WI38 (cell line): ENCODE measurements around the gene ANKRD2.

ENCODE experiments used
- H3K4me3 ChIP-seq: 2 replicates; pipeline ENCODE4 v1.5.1; 2011; ENCODE audit warnings: low read depth, mild to moderate bottlenecking, control low read depth, low read length
- CTCF ChIP-seq: IDR thresholded peaks from 2 replicates; pipeline ENCODE4 v1.5.1; 2012; ENCODE audit warnings: low read depth, mild to moderate bottlenecking, control low read depth, low read length

The ANKRD2 gene

DNA sequence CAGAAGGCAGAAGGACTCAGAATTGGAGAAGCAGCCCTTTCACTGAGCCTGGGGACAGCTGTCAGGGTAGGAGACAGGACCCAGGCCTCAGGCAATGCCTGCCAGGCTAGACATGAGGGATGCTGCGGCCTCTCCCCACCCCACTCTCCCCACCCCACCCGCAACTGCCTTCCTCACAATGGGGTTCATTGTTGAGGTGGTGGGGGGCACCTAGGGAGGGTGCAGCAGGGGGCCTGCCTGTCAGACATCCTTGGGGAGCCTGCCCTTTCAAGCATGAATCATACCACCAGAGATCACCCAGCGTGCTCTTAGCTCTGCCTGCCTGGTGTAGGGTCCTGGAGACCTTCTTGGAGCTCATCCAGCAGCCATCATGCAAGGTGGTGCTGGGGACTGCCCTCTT is 16.9 kb downstream of the ANKRD2 start, which contains the start of gene C10orf62:
Gene C10orf62 (plus strand): TSS at position 243 of the 400 bp plus-strand sequence. CDS start 177 bp downstream, outside the sequence.
- no peak for TF ChIP-seq CTCF
- H3K4me3 ChIP-seq, result no peak within 1 kb of the TSS

- H3K4me3 ChIP-seq, result no peak overlapping the region
- TF ChIP-seq CTCF, result no peak
These were observed 17.6 kb downstream of the ANKRD2 start for GRCh38 chr10:97590082-97590747.

DNA sequence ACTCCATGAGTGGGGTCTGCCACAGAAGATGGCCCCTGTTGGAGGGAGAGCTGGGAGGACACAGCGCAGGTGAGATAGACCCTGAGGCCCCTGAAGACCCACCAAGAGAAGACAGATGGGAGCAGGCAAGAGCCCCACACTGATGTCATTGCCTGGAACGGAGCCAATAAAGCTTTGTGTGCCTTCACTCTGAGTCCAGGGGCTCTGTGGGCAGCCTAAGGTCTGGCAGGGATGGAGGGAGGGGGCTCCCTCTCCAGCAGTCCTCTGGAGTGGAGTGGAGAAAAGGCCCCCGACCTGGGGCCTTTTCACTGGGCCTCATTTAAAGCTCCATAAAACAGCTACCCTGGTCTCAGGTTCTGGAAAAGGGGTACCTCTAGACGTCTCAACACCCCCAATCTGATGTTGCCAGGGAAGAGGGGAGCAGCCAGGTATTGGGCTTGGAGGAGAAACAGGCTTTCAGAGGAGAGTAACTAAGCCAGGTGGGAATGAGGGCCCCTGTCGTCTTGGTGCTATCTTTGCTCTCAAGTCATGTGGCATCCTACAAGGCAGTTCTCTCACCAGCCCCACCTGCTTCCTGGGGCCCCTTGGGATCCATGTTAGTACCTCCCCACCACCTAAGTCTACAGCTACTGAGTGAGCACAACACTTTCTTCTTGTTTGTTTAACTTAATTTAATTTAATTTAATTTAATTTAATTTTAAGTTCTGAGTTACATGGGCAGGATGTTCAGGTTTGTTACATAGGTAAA is 18.3 kb downstream of the ANKRD2 start:
- no peak for TF ChIP-seq CTCF
- no peak overlapping the region for H3K4me3 ChIP-seq

- no peak overlapping the region for H3K4me3 ChIP-seq
- no peak for TF ChIP-seq CTCF
These were observed 20.8 kb downstream of the ANKRD2 start for GRCh38 chr10:97593421-97593820.

DNA sequence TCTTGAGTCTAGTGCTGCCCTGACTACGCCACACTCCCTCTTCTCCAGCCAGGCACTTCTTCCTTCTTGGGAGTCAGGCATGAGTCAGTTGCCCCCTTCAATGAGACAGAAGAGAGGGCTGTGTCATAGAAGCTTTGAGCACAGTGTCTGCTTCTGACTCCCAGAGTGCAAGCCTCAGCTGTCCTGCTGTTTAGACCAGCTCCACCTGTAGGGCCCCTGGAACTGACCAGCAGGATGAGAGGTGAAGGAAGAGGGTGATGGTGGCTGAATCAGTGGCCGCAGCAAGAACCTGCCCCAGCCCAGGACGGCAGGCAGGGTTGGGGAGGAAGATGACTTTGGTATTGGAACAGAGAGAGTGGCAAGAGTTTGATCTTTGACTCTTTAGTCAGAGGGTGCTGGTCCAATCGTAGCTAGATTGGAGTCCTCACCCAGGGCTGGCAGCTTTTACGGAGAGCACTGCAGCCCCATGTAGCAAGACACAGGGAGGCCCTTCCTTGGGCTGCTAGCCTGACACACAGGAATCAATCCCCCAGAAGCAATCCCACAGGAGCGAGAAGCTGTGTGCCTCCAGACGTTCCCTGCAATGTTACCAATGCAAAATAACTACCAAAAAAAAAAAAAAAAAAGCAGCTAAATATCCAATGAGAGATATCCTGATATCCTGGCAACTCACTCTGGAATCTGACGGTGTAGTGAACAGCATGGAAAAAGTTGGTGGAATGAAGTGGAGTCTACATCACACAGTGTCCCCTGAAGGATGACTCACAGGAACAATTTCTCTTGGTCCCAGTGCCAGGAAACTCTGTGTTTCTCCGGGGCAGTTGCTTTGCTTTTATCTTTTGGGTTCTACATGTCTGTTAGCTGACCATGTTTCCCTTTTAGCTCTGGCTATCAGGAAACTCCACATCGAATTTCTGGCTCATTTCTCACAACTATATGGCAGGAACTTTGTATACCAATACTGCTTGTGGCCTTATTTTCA is 23.8 kb downstream of the ANKRD2 start:
- H3K4me3 ChIP-seq, result no peak overlapping the region
- TF ChIP-seq CTCF, result no peak

DNA sequence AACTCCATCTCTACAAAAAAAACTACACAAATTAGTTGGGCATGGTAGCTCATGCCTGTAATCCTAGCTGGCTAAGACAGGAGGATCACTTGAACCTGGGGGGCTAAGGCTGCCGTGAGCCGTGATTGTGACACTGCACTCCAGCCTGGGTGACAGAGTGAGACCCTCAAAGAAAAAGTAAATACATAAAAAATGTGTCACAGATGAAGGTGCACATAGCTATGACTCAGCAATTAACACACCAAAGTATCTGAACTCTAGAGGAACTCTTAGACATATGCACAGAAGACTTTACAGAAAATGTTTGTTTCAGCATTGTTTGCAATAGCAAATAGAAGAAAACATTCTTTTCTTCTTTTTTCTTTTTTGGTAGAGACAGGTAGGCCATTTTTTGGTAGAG is 25.2 kb downstream of the ANKRD2 start:
- H3K4me3 ChIP-seq, result no peak overlapping the region
- TF ChIP-seq CTCF, result no peak
